T47D (cell line): Measurements from ENCODE around the gene TCF12.

Source experiments
- DNase-seq, 2 experiments: peaks; one replicate each; pipeline versions ENCODE4 v3.0.0 to v3.0.0-alpha.2; 2011 to 2012; ENCODE audit warnings: low read depth in 1 of 2, low spot score in 1 of 2
- JUND ChIP-seq: IDR thresholded peaks from 2 replicates; pipeline ENCODE4 v1.6.1; 2012; ENCODE audit warnings: low read depth
- in situ Hi-C: cut with HindIII; loops from 2 replicates; pipeline ENCODE4 v1.10.0; 2016; ENCODE audit warnings: low sequenced_read_pairs, low pct_unique_long_range_greater_than_20kb

TCF12 gene

GRCh38 chr15:57064033-57064432 lies 145.6 kb downstream of the TCF12 start:
- DNase-seq: no peak
- in situ Hi-C loops: no loop called here
- no peak for TF ChIP-seq JUND

DNA sequence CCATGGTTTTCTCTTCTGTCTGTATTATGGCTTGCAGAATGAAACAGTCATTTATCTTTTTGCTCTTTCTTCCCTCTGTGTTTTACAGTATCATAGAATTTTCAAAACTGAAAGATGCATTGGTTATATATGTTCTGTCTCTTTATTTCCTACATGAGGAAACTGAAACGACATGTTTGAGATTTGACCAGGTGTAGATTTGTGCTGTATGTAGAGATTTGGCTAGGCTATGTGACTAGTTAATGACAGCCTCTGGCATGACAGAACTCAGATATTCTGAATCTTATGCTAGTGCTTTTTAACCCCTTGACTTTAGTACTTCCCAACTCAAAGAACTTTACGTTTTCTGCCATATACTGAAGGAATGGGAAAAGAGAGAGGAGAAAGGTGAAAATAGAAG lies 151.0 kb downstream of the TCF12 start:
- TF ChIP-seq JUND: no peak
- in situ Hi-C loops: no loop called here
- no peak for DNase-seq

GRCh38 chr15:57070674-57071073 lies 152.2 kb downstream of the TCF12 start:
- in situ Hi-C loops: no loop called here
- TF ChIP-seq JUND: no peak
- DNase-seq: no peak

- no peak for TF ChIP-seq JUND
- DNase-seq: no peak
- in situ Hi-C loops: no loop called here
Measured at GRCh38 chr15:57079446-57079845, 161.0 kb downstream of the TCF12 start.

DNA sequence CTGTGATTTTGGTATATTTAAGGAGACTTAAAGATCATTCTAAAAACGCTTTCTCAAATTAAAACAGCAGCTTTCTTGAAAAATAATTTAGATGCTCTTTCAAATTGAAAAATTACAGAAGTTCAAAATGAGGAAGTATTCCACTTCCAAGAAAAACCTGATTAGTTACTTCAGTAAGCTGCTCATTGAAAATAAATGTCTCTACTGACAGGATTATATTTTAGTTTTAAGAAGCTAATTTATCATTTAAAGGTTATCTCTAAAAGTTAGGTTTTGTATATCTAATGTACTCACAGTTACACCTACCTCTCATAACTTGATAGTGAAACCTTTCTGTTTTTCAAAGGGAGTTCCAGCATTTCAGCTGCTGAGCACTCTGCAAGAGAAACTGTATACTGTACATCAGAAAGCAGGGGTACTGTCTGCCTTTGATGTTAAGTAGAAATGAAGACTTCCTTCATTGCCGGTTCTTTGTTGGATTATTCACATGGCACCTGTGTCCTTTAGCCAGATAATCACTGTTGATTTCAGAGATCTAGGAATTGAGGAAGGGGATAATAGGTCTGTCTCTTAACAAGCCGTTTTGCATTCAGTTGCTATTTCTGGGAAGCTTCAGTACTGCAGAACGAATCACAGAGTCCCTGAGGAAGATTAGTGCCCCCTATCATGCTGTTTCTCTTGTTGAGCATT lies 161.6 kb downstream of the TCF12 start:
- no peak for TF ChIP-seq JUND
- no peak for DNase-seq
- in situ Hi-C loops: no loop called here

DNA sequence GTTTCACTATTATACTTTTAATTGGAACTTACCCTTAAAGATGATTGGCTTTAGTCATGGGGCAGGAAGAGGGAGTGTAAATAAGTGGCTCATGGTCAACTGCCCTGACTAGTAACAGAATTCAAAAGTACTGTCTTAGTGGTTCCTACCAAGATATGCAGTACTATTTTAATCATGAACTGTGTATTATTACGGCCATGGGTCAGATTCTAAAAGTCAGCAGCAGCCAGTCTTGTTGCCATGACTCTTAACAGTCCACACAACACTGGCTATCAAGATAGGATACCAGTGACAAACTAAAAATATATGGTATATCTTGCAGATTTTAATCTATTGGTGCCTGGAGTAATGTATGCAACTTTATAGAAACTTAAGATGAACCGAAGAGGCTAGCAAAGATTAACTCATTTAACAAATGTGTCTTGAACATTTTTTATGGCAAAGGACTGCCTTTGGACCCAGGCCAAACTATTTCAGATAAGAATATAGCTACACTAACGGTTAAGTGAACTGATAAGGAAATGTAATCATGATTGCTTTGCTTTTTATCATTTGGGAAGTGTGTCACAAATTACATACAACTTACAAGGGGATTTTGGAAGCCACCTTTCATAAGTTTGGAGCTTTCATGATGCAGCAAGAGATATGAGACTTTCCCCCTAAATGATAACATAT lies 163.7 kb downstream of the TCF12 start:
- in situ Hi-C loops: no loop called here
- no peak for DNase-seq
- TF ChIP-seq JUND: no peak

DNA sequence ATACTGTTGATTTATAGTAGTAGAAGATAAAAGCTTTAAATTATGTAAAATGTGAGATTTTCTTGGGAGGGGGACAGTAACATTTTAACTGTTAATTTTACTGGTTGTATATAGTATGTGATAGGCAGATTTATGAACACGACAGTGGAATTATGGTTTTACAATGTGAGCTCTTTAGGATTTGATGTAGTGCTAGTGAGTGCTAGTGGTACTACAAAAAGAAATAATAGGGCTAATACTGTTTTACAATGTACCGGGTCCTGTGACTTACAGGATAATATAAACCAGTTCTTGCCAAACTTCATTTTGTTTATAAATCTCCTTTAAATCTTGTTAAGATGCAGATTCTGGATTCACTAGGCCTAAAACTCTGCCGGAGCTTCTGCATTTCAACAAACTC lies 165.7 kb downstream of the TCF12 start:
- in situ Hi-C loops: no loop called here
- DNase-seq: no peak
- TF ChIP-seq JUND: no peak

- no peak for DNase-seq
- in situ Hi-C loops: no loop called here
- no peak for TF ChIP-seq JUND
Measured at GRCh38 chr15:57085267-57085666, 166.8 kb downstream of the TCF12 start.

DNA sequence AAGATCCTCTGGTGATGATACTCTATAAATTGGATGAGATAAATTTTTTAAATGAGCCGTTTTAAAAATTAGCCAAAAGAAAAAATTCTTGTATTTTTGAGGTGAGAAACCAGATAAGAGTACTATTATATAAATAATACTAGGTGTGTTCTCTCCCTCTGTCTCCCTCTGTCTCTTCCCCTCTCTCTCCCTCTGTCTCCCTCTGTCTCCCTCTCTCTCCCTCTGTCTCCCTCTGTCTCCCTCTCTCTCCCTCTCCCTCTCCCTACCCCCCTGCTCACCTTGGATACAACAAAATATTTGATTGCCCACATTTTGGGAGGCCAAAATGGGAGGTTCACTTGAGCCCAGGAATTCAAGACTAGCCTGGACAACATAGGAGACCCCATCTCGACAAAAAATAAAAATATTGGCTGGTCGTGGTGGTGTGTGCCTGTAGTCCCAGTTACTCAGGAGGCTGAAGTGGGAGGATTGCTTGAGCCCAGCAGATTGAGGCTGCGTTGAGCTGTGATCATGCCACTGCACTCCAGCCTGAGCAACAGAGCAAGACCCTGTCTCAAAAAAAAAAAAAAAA lies 168.5 kb downstream of the TCF12 start:
- in situ Hi-C loops: no loop called here
- no peak for TF ChIP-seq JUND
- no peak for DNase-seq

DNA sequence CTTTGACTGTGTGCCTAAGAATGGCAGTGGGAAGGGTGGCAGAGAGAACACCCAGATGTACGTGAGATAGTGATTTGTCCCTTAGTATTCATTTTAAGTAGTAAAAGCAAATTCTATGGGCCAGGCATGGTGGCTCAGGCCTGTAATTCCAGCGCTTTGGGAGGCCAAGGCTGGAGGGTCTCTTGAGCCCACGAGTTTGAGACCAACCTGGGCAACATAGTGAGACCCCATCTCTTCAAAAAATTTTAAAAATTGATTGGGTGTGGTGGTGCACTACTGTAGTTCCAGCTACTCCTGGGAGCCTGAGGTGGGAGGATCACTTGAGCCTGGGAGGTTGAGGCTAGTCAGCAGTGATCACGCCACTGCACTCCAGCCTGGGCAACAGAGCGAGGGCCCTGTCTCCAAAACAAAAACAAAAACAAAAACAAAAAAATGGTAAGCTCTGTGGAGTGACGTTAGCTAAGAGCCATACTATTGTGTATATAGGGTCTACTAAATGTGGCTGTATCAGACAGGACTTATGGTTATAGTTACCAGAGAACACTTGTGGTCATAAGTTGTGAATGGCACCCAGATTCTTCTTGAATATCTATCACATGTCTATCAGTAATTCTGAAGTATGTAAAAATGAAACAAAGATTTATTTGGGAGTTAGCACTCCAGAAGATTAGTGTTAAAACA lies 171.5 kb downstream of the TCF12 start:
- DNase-seq: no peak
- in situ Hi-C loops: no loop called here

DNA sequence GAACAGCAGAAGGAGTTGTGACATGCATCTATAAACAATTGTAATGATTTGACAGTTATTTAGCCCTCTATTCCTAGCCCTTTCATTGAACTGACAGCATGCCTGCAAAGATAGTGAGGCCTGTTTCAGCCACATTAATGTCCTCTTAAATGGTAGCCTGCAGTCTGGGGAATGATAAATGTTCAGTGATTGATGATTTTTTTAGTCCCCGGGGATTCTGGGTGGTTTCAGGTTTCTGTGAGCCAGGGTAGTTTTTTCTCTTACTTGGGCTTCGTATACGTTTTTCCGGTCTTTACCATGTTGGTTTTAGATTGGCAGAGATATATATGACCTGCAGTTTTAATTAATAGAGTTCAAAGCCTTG lies 172.0 kb downstream of the TCF12 start:
- DNase-seq: no peak
- no peak for TF ChIP-seq JUND
- in situ Hi-C loops: no loop called here

More for the DNA sequence above, 171.5 kb downstream of the TCF12 start:
- TF ChIP-seq JUND: no peak

GRCh38 chr15:57091636-57092035 lies 173.2 kb downstream of the TCF12 start:
- no peak for DNase-seq
- no peak for TF ChIP-seq JUND

GRCh38 chr15:57092252-57092651 lies 173.8 kb downstream of the TCF12 start:
- DNase-seq: no peak
- in situ Hi-C loops: no loop called here
- TF ChIP-seq JUND: no peak

More at GRCh38 chr15:57091636-57092035, 173.2 kb downstream of the TCF12 start:
- in situ Hi-C loops: no loop called here
